Left lung (tissue), 10 donors: ENCODE data around the gene TREM2. TPM values are rescaled to one million over a fixed set of nuclear protein-coding genes. Genes with fewer than 3 reads are reported as not detected.

ENCODE experiments used
- ATAC-seq: fragments of 200-7000 bp; cut with Tn5 transposase; one replicate; pipeline ENCODE4 v1.9.1; 2020; ENCODE audit warnings: moderate library complexity
- DNase-seq, 4 donors: peaks; one replicate each; pipeline ENCODE4 v3.0.0-alpha.2; 2013 to 2020
- H3K27ac ChIP-seq, 2 donors: fragments of 200-600 bp; sonication (generic) in 1 of 2; one replicate each; pipeline versions ENCODE4 v1.5.0 to v1.8.0; 2020 to 2021
- H3K27me3 ChIP-seq, 2 donors: fragments of 200-600 bp; sonication (generic) in 1 of 2; one replicate each; pipeline versions ENCODE4 v1.5.0 to v1.8.0; 2020 to 2021
- H3K36me3 ChIP-seq, 2 donors: fragments of 200-600 bp; sonication (generic) in 1 of 2; one replicate each; pipeline versions ENCODE4 v1.5.0 to v1.8.0; 2020 to 2021
- H3K4me1 ChIP-seq, 2 donors: fragments of 200-600 bp; one replicate each; pipeline ENCODE4 v1.8.0; 2021
- H3K4me3 ChIP-seq, 2 donors: fragments of 200-600 bp; sonication (generic) in 1 of 2; one replicate each; pipeline versions ENCODE4 v1.5.0 to v1.8.0; 2020 to 2021; ENCODE audit warnings: mild to moderate bottlenecking in 1 of 2
- H3K9me3 ChIP-seq, 2 donors: fragments of 200-600 bp; sonication (generic) in 1 of 2; one replicate each; pipeline versions ENCODE4 v1.5.0 to v1.8.0; 2020 to 2021
- intact Hi-C, 2 donors: fragments of 100-400 bp; cut with DNase I; formaldehyde crosslinking; loops; one replicate each; pipeline versions ENCODE4 v1.11.2 to v1.14.2; 2022
- polyA plus RNA-seq, 6 donors: library from polyadenylated mRNA; unstranded; fragments of 120-200 nt; gene quantifications; one replicate each; pipeline ENCODE4 v1.2.1, GENCODE V29; 2013; ENCODE audit not compliant: insufficient read length in 6 of 6
- total RNA-seq, 2 donors: library from RNA; stranded (reverse); fragmentation: NEBNext Ultra II Directional; extraction: Animal tissue kit (Norgen Biotek cat#: 25700); gene quantifications; one replicate each; pipeline ENCODE4 v1.2.1, GENCODE V29; 2021
- TF ChIP-seq, protein P1 (sequence below), 2 donors: fragments of 200-600 bp; sonication (generic) in 1 of 2; IDR thresholded peaks; one replicate each; pipeline versions ENCODE4 v1.5.0 to v1.8.0; 2021; ENCODE audit warnings: antibody characterized with exemption in 2 of 2
- donor health status: DM: no; HTN: yes; CAD: no.
- donor health status: DM: no; HTN: no; CAD: no.

TREM2 gene
- total and polyA plus RNA-seq, 8 donors = 0.20 to 29.2 (median 0.57) TPM; not detected in 1

DNA sequence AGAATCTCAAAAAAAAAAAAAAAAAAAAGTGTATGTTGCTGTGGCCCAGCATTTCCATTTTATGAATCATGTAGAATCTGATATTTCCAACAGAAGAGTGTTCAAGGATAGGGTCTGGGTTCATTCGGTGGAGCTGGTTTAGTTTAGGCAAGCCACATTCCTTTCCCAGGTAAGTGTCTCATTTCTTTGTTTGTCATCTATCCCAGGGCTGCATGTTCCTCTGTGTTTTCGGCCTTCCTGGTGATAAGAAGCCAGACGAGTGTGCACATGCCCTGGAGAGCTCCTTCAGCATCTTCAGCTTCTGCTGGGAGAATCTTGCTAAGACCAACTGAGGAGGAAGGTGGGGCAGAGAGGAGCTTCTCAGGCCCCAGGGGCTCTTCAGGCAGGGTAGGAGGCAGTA, 51.9 kb downstream of the TREM2 start:
- intact Hi-C loops = no loop called here
- DNase-seq = no peak
- Histone ChIP-seq H3K4me3 (no peak overlapping the region), H3K9me3 (no peaks in the 10 kb centered on the region), H3K4me1 (no peaks in the 10 kb centered on the region), H3K27me3 (no peaks in the 10 kb centered on the region), H3K36me3 (peaks cover 0 to 3% of the 10 kb centered on the region in 2 donors), H3K27ac (no peak overlapping the region)
- TF ChIP-seq, protein P1, sequence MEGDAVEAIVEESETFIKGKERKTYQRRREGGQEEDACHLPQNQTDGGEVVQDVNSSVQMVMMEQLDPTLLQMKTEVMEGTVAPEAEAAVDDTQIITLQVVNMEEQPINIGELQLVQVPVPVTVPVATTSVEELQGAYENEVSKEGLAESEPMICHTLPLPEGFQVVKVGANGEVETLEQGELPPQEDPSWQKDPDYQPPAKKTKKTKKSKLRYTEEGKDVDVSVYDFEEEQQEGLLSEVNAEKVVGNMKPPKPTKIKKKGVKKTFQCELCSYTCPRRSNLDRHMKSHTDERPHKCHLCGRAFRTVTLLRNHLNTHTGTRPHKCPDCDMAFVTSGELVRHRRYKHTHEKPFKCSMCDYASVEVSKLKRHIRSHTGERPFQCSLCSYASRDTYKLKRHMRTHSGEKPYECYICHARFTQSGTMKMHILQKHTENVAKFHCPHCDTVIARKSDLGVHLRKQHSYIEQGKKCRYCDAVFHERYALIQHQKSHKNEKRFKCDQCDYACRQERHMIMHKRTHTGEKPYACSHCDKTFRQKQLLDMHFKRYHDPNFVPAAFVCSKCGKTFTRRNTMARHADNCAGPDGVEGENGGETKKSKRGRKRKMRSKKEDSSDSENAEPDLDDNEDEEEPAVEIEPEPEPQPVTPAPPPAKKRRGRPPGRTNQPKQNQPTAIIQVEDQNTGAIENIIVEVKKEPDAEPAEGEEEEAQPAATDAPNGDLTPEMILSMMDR (IDR thresholded peaks at IDR 0.05) = no peak
- peak; percentile 52 for ATAC-seq

Other genes with a start within 250 kb of the TREM2 start
- 1 to 10 TPM; 2.3 to 3.1 TPM for gene UNC5CL, start 123.9 kb downstream of the TREM2 start, total RNA-seq
- 10 to 100 TPM in 2 of 6 donors, 1 to 10 TPM in 4; 2.9 to 11.8 (median 6.6) TPM for gene UNC5CL, start 123.9 kb downstream of the TREM2 start, polyA plus RNA-seq
- gene TSPO2, start 120.6 kb downstream of the TREM2 start, total RNA-seq = not detected
- 1 to 10 TPM in 3 of 6 donors, under 1 TPM in 3; 0.52 to 1.5 (median 1.1) TPM for gene TSPO2, start 120.6 kb downstream of the TREM2 start, polyA plus RNA-seq
- gene APOBEC2, start 109.9 kb downstream of the TREM2 start, total RNA-seq = under 1 TPM in 1 of 2 donors, not detected in 1; 0.29 TPM
- 1 to 10 TPM in 2 of 6 donors, under 1 TPM in 4; 0.58 to 1.3 (median 0.82) TPM for gene APOBEC2, start 109.9 kb downstream of the TREM2 start, polyA plus RNA-seq
- 10 to 100 TPM; 14.9 to 20.3 TPM for gene OARD1, start 90.8 kb downstream of the TREM2 start, total RNA-seq
- 10 to 100 TPM; 44.2 to 56.4 (median 48.2) TPM for gene OARD1, start 90.8 kb downstream of the TREM2 start, polyA plus RNA-seq
- gene NFYA, start 90.1 kb downstream of the TREM2 start, total RNA-seq = 10 to 100 TPM; 16.4 to 20.3 TPM
- gene NFYA, start 90.1 kb downstream of the TREM2 start, polyA plus RNA-seq = 10 to 100 TPM; 50.6 to 58.6 (median 54.9) TPM
- under 1 TPM; 0.87 to 0.92 TPM for gene TREML1, start 8.8 kb downstream of the TREM2 start, total RNA-seq
- 1 to 10 TPM in 5 of 6 donors, under 1 TPM in 1; 0.86 to 2.0 (median 1.6) TPM for gene TREML1, start 8.8 kb downstream of the TREM2 start, polyA plus RNA-seq
- 1 to 10 TPM in 1 of 2 donors, under 1 TPM in 1; 0.32 to 3.2 TPM for gene TREML2, start 38.0 kb upstream of the TREM2 start, total RNA-seq
- under 1 TPM; 0.16 to 0.38 (median 0.23) TPM for gene TREML2, start 38.0 kb upstream of the TREM2 start, polyA plus RNA-seq
- gene TREML4, start 65.2 kb upstream of the TREM2 start, total RNA-seq = under 1 TPM in 1 of 2 donors, not detected in 1; 0.32 TPM
- gene TREML4, start 65.2 kb upstream of the TREM2 start, polyA plus RNA-seq = not detected
- 10 to 100 TPM; 36.5 to 65.3 TPM for gene TREM1, start 123.6 kb upstream of the TREM2 start, total RNA-seq
- 1 to 10 TPM in 5 of 6 donors, under 1 TPM in 1; 0.44 to 2.5 (median 1.3) TPM for gene TREM1, start 123.6 kb upstream of the TREM2 start, polyA plus RNA-seq
- not detected for gene NCR2, start 172.5 kb upstream of the TREM2 start, total RNA-seq
- not detected for gene NCR2, start 172.5 kb upstream of the TREM2 start, polyA plus RNA-seq